Endothelial cell of umbilical vein (primary cell): ENCODE data around the gene ZRSR2. TPM values are rescaled to one million over a fixed set of nuclear protein-coding genes. Genes with fewer than 3 reads are reported as not detected.

Experiments used
- BruUV-seq: library from RNA; stranded (reverse); fragments of 400-500 nt; replicated peaks from 2 replicates; lab custom pipeline; 2021; lab: Mats Ljungman, UMichigan
- CTCF ChIA-PET: fragments of 300-600, 350-600 bp; sonication (Branson Sonifier 250); formaldehyde crosslinking; loops from one replicate; lab custom pipeline; 2021; ENCODE audit warnings: antibody characterized with exemption, inconsistent platforms; lab: Charles Lee
- POLR2A ChIA-PET: fragments of 300-600, 350-600 bp; sonication (Branson Sonifier 250); formaldehyde crosslinking; loops from one replicate; lab custom pipeline; 2021; ENCODE audit warnings: antibody characterized with exemption, inconsistent platforms; lab: Charles Lee
- DNase-seq: peaks from one replicate; pipeline ENCODE4 v3.0.0-alpha.2; 2011; ENCODE audit warnings: low read depth, low spot score
- FAIRE-seq: peaks from 2 replicates; lab custom pipeline; 2011; peaks lifted over from hg19 to GRCh38; lab: Jason Lieb, UNC
- H2AFZ ChIP-seq: 2 replicates; pipeline ENCODE4 v1.6.0; 2012; ENCODE audit warnings: low read depth, low read length, control low read depth, inconsistent platforms
- H3K27ac ChIP-seq: 2 replicates; pipeline ENCODE4 v1.5.1; 2011; ENCODE audit warnings: low read depth, mild to moderate bottlenecking, control low read depth, low read length, moderate library complexity; ENCODE audit not compliant: insufficient read depth
- H3K27me3 ChIP-seq, 2 experiments: 2 replicates each; pipeline versions ENCODE4 v1.6.0 to v1.6.1; 2011; ENCODE audit warnings: low read length in 2 of 2, mixed read lengths in 1 of 2; ENCODE audit not compliant: control insufficient read depth in 2 of 2, insufficient read depth in 2 of 2
- H3K36me3 ChIP-seq, 2 experiments: 2 replicates in 1 of 2; 3 replicates in 1 of 2; pipeline ENCODE4 v1.5.1; 2011; ENCODE audit warnings: low read length in 2 of 2, mild to moderate bottlenecking in 1 of 2, moderate library complexity in 1 of 2; ENCODE audit not compliant: control insufficient read depth in 2 of 2, insufficient read depth in 2 of 2; ENCODE audit errors: extremely low read depth in 1 of 2
- H3K4me1 ChIP-seq: 3 replicates; pipeline ENCODE4 v1.5.1; 2011; ENCODE audit warnings: mild to moderate bottlenecking, low read length; ENCODE audit not compliant: control insufficient read depth, insufficient read depth; ENCODE audit errors: extremely low read depth
- H3K4me2 ChIP-seq: 2 replicates; pipeline ENCODE4 v1.6.1; 2011; ENCODE audit warnings: low read length, control low read depth, mixed read lengths; ENCODE audit not compliant: insufficient read depth
- H3K4me3 ChIP-seq, 3 experiments: fragments of 200-600 bp in 1 of 3; sonication (generic), shearing (Covaris generic) in 1 of 3; replicated peaks in 1 of 3; 2 replicates each; pipeline ENCODE4 v1.5.1; 2011 to 2016; ENCODE audit warnings: control low read depth in 3 of 3, low read length in 3 of 3, mild to moderate bottlenecking in 2 of 3, inconsistent platforms in 1 of 3, low read depth in 1 of 3, moderate library complexity in 1 of 3; ENCODE audit not compliant: insufficient read depth in 1 of 3
- H3K79me2 ChIP-seq: 2 replicates; pipeline ENCODE4 v1.6.0; 2012; ENCODE audit warnings: low read length, inconsistent platforms; ENCODE audit not compliant: control insufficient read depth, insufficient read depth
- H3K9ac ChIP-seq: replicated peaks from 2 replicates; pipeline ENCODE3; 2011; ENCODE audit warnings: low read length, control low read depth; ENCODE audit not compliant: insufficient read depth; ENCODE audit errors: extremely low read depth
- H3K9me1 ChIP-seq: replicated peaks from 3 replicates; pipeline ENCODE4 v1.6.0; 2011; ENCODE audit warnings: mild to moderate bottlenecking, low read length; ENCODE audit not compliant: control insufficient read depth, insufficient read depth; ENCODE audit errors: extremely low read depth
- H3K9me3 ChIP-seq: replicated peaks from 2 replicates; pipeline ENCODE4 v1.5.1; 2012; ENCODE audit warnings: low read length, inconsistent platforms; ENCODE audit not compliant: control insufficient read depth, insufficient read depth
- H4K20me1 ChIP-seq: replicated peaks from 2 replicates; pipeline ENCODE3; 2011; ENCODE audit warnings: mild to moderate bottlenecking, low read length; ENCODE audit not compliant: control insufficient read depth, insufficient read depth; ENCODE audit errors: extremely low read depth
- EZH2 ChIP-seq: IDR thresholded peaks from 2 replicates; pipeline ENCODE4 v1.6.1; 2012; ENCODE audit warnings: borderline replicate concordance, low read depth, mild to moderate bottlenecking, moderate library complexity, low read length, inconsistent platforms; ENCODE audit not compliant: severe bottlenecking
- FOS ChIP-seq: IDR thresholded peaks from 2 replicates; pipeline ENCODE4 v1.6.1; 2011; ENCODE audit warnings: mild to moderate bottlenecking, low read length, moderate library complexity, borderline replicate concordance; ENCODE audit not compliant: insufficient read depth
- JUN ChIP-seq: IDR thresholded peaks from 2 replicates; pipeline ENCODE4 v1.6.1; 2011; ENCODE audit warnings: borderline replicate concordance, low read depth; ENCODE audit not compliant: insufficient read length, insufficient read depth
- MAX ChIP-seq: IDR thresholded peaks from 2 replicates; pipeline ENCODE4 v1.6.1; 2011; ENCODE audit not compliant: insufficient read depth, insufficient read length
- MYC ChIP-seq: IDR thresholded peaks from one replicate; pipeline ENCODE4 v1.6.1; 2011; ENCODE audit warnings: mild to moderate bottlenecking, low read depth, low read length
- POLR2A ChIP-seq: IDR thresholded peaks from 2 replicates; pipeline ENCODE4 v1.6.1; 2012; ENCODE audit warnings: low read depth, mild to moderate bottlenecking, control low read depth, low read length
- dilution Hi-C: fragments of 300-500 bp; cut with MboI; formaldehyde crosslinking; loops from one replicate; pipeline ENCODE4 v1.15.0; 2019; ENCODE audit warnings: low sequenced_read_pairs; ENCODE audit not compliant: extremely low pct_ligation_motif_present
- intact Hi-C: fragments of 100-400 bp; cut with micrococcal nuclease; formaldehyde crosslinking; loops from one replicate; pipeline ENCODE4 v1.10.0; 2022
- polyA plus RNA-seq, 4 experiments: library from polyadenylated mRNA; depleted of rRNA in 3 of 4; stranded (reverse) in 3 of 4; unstranded in 1 of 4; fragments of >200 nt; gene quantifications; 2 replicates each; pipeline versions ENCODE4 v1.2.1 to v1.2.3, GENCODE V29; 2011 to 2012; ENCODE audit warnings: missing spikeins in 1 of 4
- total RNA-seq: library from RNA; stranded (reverse); gene quantifications from 2 replicates; pipeline ENCODE4 v1.2.3, GENCODE V29; 2021
- TF ChIP-seq, protein P1 (sequence below), 2 donors: IDR thresholded peaks; 1 replicate in 1 of 2; 2 replicates in 1 of 2; pipeline ENCODE4 v1.5.1; 2011; ENCODE audit warnings: low read length in 2 of 2, mild to moderate bottlenecking in 2 of 2, moderate library complexity in 2 of 2, control low read depth in 1 of 2, inconsistent platforms in 1 of 2, low read depth in 1 of 2; ENCODE audit not compliant: insufficient read depth in 1 of 2; ENCODE audit errors: extremely low read depth in 1 of 2

Gene ZRSR2
- total and polyA plus RNA-seq, 2 donors (not counting 3 experiments of a cell fraction or from before 2014, with no cell fraction given): 3.3 to 8.1 TPM

- H3K4me1 ChIP-seq: peaks cover 14% of the 10 kb centered on the region
- no peak for DNase-seq
- H3K9ac ChIP-seq: peak overlapping the region; percentile 60
- no peaks in the 10 kb centered on the region for H3K9me3 ChIP-seq
- H3K79me2 ChIP-seq: peaks cover 5% of the 10 kb centered on the region
- peak overlapping the region; percentile 12 to 84 (median 79) for H3K4me3 ChIP-seq
- H3K27ac ChIP-seq: peak overlapping the region; percentile 21
- BruUV-seq: no TSS peak
- no peak for TF ChIP-seq POLR2A
- no peak for TF ChIP-seq EZH2
- TF ChIP-seq, protein P1, sequence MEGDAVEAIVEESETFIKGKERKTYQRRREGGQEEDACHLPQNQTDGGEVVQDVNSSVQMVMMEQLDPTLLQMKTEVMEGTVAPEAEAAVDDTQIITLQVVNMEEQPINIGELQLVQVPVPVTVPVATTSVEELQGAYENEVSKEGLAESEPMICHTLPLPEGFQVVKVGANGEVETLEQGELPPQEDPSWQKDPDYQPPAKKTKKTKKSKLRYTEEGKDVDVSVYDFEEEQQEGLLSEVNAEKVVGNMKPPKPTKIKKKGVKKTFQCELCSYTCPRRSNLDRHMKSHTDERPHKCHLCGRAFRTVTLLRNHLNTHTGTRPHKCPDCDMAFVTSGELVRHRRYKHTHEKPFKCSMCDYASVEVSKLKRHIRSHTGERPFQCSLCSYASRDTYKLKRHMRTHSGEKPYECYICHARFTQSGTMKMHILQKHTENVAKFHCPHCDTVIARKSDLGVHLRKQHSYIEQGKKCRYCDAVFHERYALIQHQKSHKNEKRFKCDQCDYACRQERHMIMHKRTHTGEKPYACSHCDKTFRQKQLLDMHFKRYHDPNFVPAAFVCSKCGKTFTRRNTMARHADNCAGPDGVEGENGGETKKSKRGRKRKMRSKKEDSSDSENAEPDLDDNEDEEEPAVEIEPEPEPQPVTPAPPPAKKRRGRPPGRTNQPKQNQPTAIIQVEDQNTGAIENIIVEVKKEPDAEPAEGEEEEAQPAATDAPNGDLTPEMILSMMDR (IDR thresholded peaks at IDR 0.05; ENCODE audit: extremely low read depth in 1 of 2, insufficient read depth in 1 of 2, low read depth in 1 of 2, low read length in 2 of 2): no peak
- TF ChIP-seq JUN: no peak
- TF ChIP-seq MYC: no peak
- no peak for TF ChIP-seq FOS
- no peak for TF ChIP-seq MAX
- dilution Hi-C loops: no loop called here
- intact Hi-C loops: loop anchor here (1.0 to 10.0 kb wide), 6 partner anchors 63 to 1881 kb away; partner anchors contain the start of gene SCML1
- no peak for FAIRE-seq
- ChIA-PET CTCF (interaction anchor here (0.7 to 1.3 kb wide), 2 partner anchors 118 to 358 kb away, joined by 3 to 5 read pairs; no protein-coding TSS in a partner anchor), POLR2A (no interaction called here)
- H4K20me1 ChIP-seq: no peaks in the 10 kb centered on the region
- no peaks in the 10 kb centered on the region for H3K27me3 ChIP-seq
- H2AFZ ChIP-seq: peak overlapping the region; percentile 6
- no peaks in the 10 kb centered on the region for H3K9me1 ChIP-seq
- peak overlapping the region; percentile 81 for H3K4me2 ChIP-seq
- H3K36me3 ChIP-seq: no peaks in the 10 kb centered on the region
Observed at GRCh38 chrX:15854080-15854655, 63.9 kb downstream of the ZRSR2 start.
